ENCODE data around the gene SMAD5. TPM values are rescaled to one million over a fixed set of nuclear protein-coding genes. Genes with fewer than 3 reads are reported as not detected.
A peak's percentile ranks its signal among the peaks of the same experiment; 100 is the strongest.

SMAD5 gene
- total RNA-seq, 2 experiments from 2014 or later = 5.4 to 7.7 TPM

GRCh38 chr5:136101884-136102283 is 30.8 kb upstream of the SMAD5 start:
- POLR2A ChIA-PET = no interaction called here
- intact Hi-C loops (cut with DNase I, micrococcal nuclease) = no loop called here
- Mint-ChIP-seq H3K27me3 (peaks cover 8% of the 10 kb centered on the region), H3K9me3 (ENCODE audit: low read depth) (no peaks in the 10 kb centered on the region), H3K36me3 (ENCODE audit: low read depth) (no peaks in the 10 kb centered on the region), H3K4me1 (no peaks in the 10 kb centered on the region), H3K27ac (no peak overlapping the region), H3K4me3 (no peak overlapping the region)
- ATAC-seq = no peak
- CTCF ChIA-PET = no interaction called here
- DNase-seq = no peak

- no peak overlapping the region for H3K4me3 Mint-ChIP-seq
- H3K27me3 Mint-ChIP-seq = peaks cover 8% of the 10 kb centered on the region
- intact Hi-C loops (cut with DNase I, micrococcal nuclease) = no loop called here
- DNase-seq = no peak
- ATAC-seq = no peak
- H3K36me3 Mint-ChIP-seq (ENCODE audit: low read depth) = no peaks in the 10 kb centered on the region
- no peak overlapping the region for H3K27ac Mint-ChIP-seq
- no peaks in the 10 kb centered on the region for H3K9me3 Mint-ChIP-seq (ENCODE audit: low read depth)
- POLR2A ChIA-PET = no interaction called here
- no peaks in the 10 kb centered on the region for H3K4me1 Mint-ChIP-seq
- CTCF ChIA-PET = interaction anchor here (0.6 kb wide), 1 partner anchor 58 kb away, joined by 3 read pairs; no protein-coding TSS in a partner anchor
Measured at GRCh38 chr5:136103118-136103517, 29.5 kb upstream of the SMAD5 start.

- H3K27ac Mint-ChIP-seq = no peak overlapping the region
- intact Hi-C loops (cut with DNase I, micrococcal nuclease) = no loop called here
- ChIA-PET CTCF (interaction anchor here (1.7 kb wide), 1 partner anchor 10 kb away, joined by 10 read pairs; no protein-coding TSS in a partner anchor), POLR2A (no interaction called here)
- H3K4me3 Mint-ChIP-seq = no peak overlapping the region
- H3K4me1 Mint-ChIP-seq = no peaks in the 10 kb centered on the region
- no peaks in the 10 kb centered on the region for H3K9me3 Mint-ChIP-seq (ENCODE audit: low read depth)
- H3K36me3 Mint-ChIP-seq (ENCODE audit: low read depth) = no peaks in the 10 kb centered on the region
- DNase-seq (no peak), ATAC-seq (no peak)
- peaks cover 7% of the 10 kb centered on the region for H3K27me3 Mint-ChIP-seq
Measured at GRCh38 chr5:136104306-136104965, 28.2 kb upstream of the SMAD5 start.

- H3K4me3 Mint-ChIP-seq = no peak overlapping the region
- intact Hi-C loops (cut with DNase I, micrococcal nuclease) = no loop called here
- no peaks in the 10 kb centered on the region for H3K9me3 Mint-ChIP-seq (ENCODE audit: low read depth)
- CTCF ChIA-PET = interaction anchor here (0.5 to 0.7 kb wide), 2 partner anchors 120 to 436 kb away, joined by 3 read pairs; no protein-coding TSS in a partner anchor
- H3K27me3 Mint-ChIP-seq = peaks cover 8% of the 10 kb centered on the region
- no peaks in the 10 kb centered on the region for H3K36me3 Mint-ChIP-seq (ENCODE audit: low read depth)
- POLR2A ChIA-PET = no interaction called here
- ATAC-seq (no peak), DNase-seq (no peak)
- no peak overlapping the region for H3K27ac Mint-ChIP-seq
- H3K4me1 Mint-ChIP-seq = no peaks in the 10 kb centered on the region
Measured at GRCh38 chr5:136106351-136107031, 26.2 kb upstream of the SMAD5 start.

GRCh38 chr5:136108180-136108611 is 24.4 kb upstream of the SMAD5 start:
- DNase-seq (no peak), ATAC-seq (no peak)
- no peaks in the 10 kb centered on the region for H3K9me3 Mint-ChIP-seq (ENCODE audit: low read depth)
- H3K4me3 Mint-ChIP-seq = no peak overlapping the region
- no peaks in the 10 kb centered on the region for H3K4me1 Mint-ChIP-seq
- intact Hi-C loops (cut with DNase I, micrococcal nuclease) = no loop called here
- ChIA-PET CTCF (no interaction called here), POLR2A (no interaction called here)
- no peaks in the 10 kb centered on the region for H3K36me3 Mint-ChIP-seq (ENCODE audit: low read depth)
- H3K27me3 Mint-ChIP-seq = peaks cover 8% of the 10 kb centered on the region
- H3K27ac Mint-ChIP-seq = no peak overlapping the region

GRCh38 chr5:136108766-136109165 is 23.9 kb upstream of the SMAD5 start:
- no peaks in the 10 kb centered on the region for H3K9me3 Mint-ChIP-seq (ENCODE audit: low read depth)
- intact Hi-C loops (cut with DNase I, micrococcal nuclease) = no loop called here
- no peak overlapping the region for H3K27ac Mint-ChIP-seq
- ChIA-PET POLR2A (no interaction called here), CTCF (interaction anchor here (1.4 kb wide), 1 partner anchor 141 kb away, joined by 3 read pairs; no protein-coding TSS in a partner anchor)
- ATAC-seq = no peak
- no peak overlapping the region for H3K4me3 Mint-ChIP-seq
- H3K27me3 Mint-ChIP-seq = peaks cover 8% of the 10 kb centered on the region
- no peak for DNase-seq
- H3K36me3 Mint-ChIP-seq (ENCODE audit: low read depth) = no peaks in the 10 kb centered on the region
- no peaks in the 10 kb centered on the region for H3K4me1 Mint-ChIP-seq

- ChIA-PET POLR2A (no interaction called here), CTCF (interaction anchor here (1.1 to 1.5 kb wide), 3 partner anchors 100 to 263 kb away, joined by 3 read pairs; no protein-coding TSS in a partner anchor)
- no peaks in the 10 kb centered on the region for H3K4me1 Mint-ChIP-seq
- H3K27me3 Mint-ChIP-seq = peaks cover 7% of the 10 kb centered on the region
- H3K9me3 Mint-ChIP-seq (ENCODE audit: low read depth) = no peaks in the 10 kb centered on the region
- ATAC-seq (no peak), DNase-seq (no peak)
- intact Hi-C loops (cut with DNase I, micrococcal nuclease) = no loop called here
- H3K36me3 Mint-ChIP-seq (ENCODE audit: low read depth) = no peaks in the 10 kb centered on the region
- H3K27ac Mint-ChIP-seq = no peak overlapping the region
- H3K4me3 Mint-ChIP-seq = no peak overlapping the region
Measured at GRCh38 chr5:136109453-136110135, 23.1 kb upstream of the SMAD5 start.

GRCh38 chr5:136113606-136114005 is 19.0 kb upstream of the SMAD5 start:
- Mint-ChIP-seq H3K27me3 (peaks cover 7% of the 10 kb centered on the region), H3K4me3 (no peak overlapping the region), H3K4me1 (no peaks in the 10 kb centered on the region), H3K36me3 (ENCODE audit: low read depth) (no peaks in the 10 kb centered on the region), H3K27ac (no peak overlapping the region), H3K9me3 (ENCODE audit: low read depth) (no peaks in the 10 kb centered on the region)
- POLR2A ChIA-PET = interaction anchor here (0.6 kb wide), 1 partner anchor 225 kb away, joined by 3 read pairs; no protein-coding TSS in a partner anchor
- DNase-seq (no peak), ATAC-seq (no peak)
- CTCF ChIA-PET = interaction anchor here (1.3 to 2.0 kb wide), 2 partner anchors 9 to 137 kb away, joined by 4 to 10 read pairs; no protein-coding TSS in a partner anchor
- intact Hi-C loops (cut with DNase I, micrococcal nuclease) = no loop called here

GRCh38 chr5:136114414-136115125 is 18.1 kb upstream of the SMAD5 start:
- Mint-ChIP-seq H3K4me1 (no peaks in the 10 kb centered on the region), H3K27me3 (peaks cover 6% of the 10 kb centered on the region), H3K27ac (no peak overlapping the region), H3K36me3 (ENCODE audit: low read depth) (no peaks in the 10 kb centered on the region), H3K9me3 (ENCODE audit: low read depth) (no peaks in the 10 kb centered on the region), H3K4me3 (no peak overlapping the region)
- ChIA-PET CTCF (interaction anchor here (2.0 kb wide), 1 partner anchor 10 kb away, joined by 10 read pairs; no protein-coding TSS in a partner anchor), POLR2A (no interaction called here)
- DNase-seq = no peak
- intact Hi-C loops (cut with DNase I, micrococcal nuclease) = no loop called here
- no peak for ATAC-seq

- H3K4me3 Mint-ChIP-seq = no peak overlapping the region
- H3K9me3 Mint-ChIP-seq (ENCODE audit: low read depth) = no peaks in the 10 kb centered on the region
- no peaks in the 10 kb centered on the region for H3K36me3 Mint-ChIP-seq (ENCODE audit: low read depth)
- peak; percentile 61 for ATAC-seq
- DNase-seq = no peak
- intact Hi-C loops (cut with DNase I, micrococcal nuclease) = no loop called here
- H3K4me1 Mint-ChIP-seq = no peaks in the 10 kb centered on the region
- no peak overlapping the region for H3K27ac Mint-ChIP-seq
- ChIA-PET CTCF (interaction anchor here (1.2 to 2.0 kb wide), 2 partner anchors 11 to 17 kb away, joined by 3 to 10 read pairs; partner anchors contain the start of gene SMAD5), POLR2A (no interaction called here)
- peaks cover 10% of the 10 kb centered on the region for H3K27me3 Mint-ChIP-seq
Measured at GRCh38 chr5:136115183-136115865, 17.3 kb upstream of the SMAD5 start.

GRCh38 chr5:136120529-136120928 is 12.1 kb upstream of the SMAD5 start:
- Mint-ChIP-seq H3K27me3 (peaks cover 28% of the 10 kb centered on the region), H3K4me1 (no peaks in the 10 kb centered on the region), H3K27ac (no peak overlapping the region), H3K9me3 (ENCODE audit: low read depth) (no peaks in the 10 kb centered on the region), H3K36me3 (ENCODE audit: low read depth) (no peaks in the 10 kb centered on the region), H3K4me3 (no peak overlapping the region)
- POLR2A ChIA-PET = no interaction called here
- intact Hi-C loops (cut with DNase I, micrococcal nuclease) = no loop called here
- ATAC-seq (no peak), DNase-seq (no peak)
- CTCF ChIA-PET = no interaction called here

Measured in activated CD4-positive, alpha-beta T cell treated with anti-CD3 and anti-CD28 coated beads for 36 hours (primary cell).